SU-DHL-6 (cell line): ENCODE measurements around the gene RNU6-7.

Experiments
- H2AFZ ChIP-seq: fragments of 200-600 bp; sonication (generic); 2 replicates; pipeline ENCODE4 v1.6.1; 2014; ENCODE audit warnings: low read depth, mild to moderate bottlenecking, moderate library complexity, mixed read lengths, antibody characterized with exemption, low read length; ENCODE audit not compliant: severe bottlenecking
- H3F3A ChIP-seq: fragments of 200-600 bp; shearing (Covaris generic); 2 replicates; pipeline ENCODE4 v1.6.0; 2016; ENCODE audit warnings: antibody characterized with exemption, mild to moderate bottlenecking; ENCODE audit not compliant: insufficient read depth
- H3K27ac ChIP-seq: fragments of 200-600 bp; sonication (generic); 2 replicates; pipeline ENCODE4 v1.5.1; 2016; ENCODE audit warnings: low read depth, mild to moderate bottlenecking, low read length, moderate library complexity, mixed read lengths
- H3K27me3 ChIP-seq: fragments of 200-600 bp; sonication (generic), shearing (Covaris generic); 2 replicates; pipeline ENCODE4 v1.6.0; 2014; ENCODE audit warnings: mild to moderate bottlenecking, low read length
- H3K36me3 ChIP-seq: fragments of 200-600 bp; sonication (generic); 2 replicates; pipeline ENCODE4 v1.6.1; 2014; ENCODE audit warnings: mild to moderate bottlenecking, low read length, mixed read lengths
- H3K4me2 ChIP-seq: fragments of 300-600, 200-600 bp; shearing (Covaris generic), sonication (generic); 2 replicates; pipeline ENCODE4 v1.6.0; 2014; ENCODE audit warnings: low read length, low read depth, mild to moderate bottlenecking; ENCODE audit not compliant: poor library complexity, severe bottlenecking
- H3K4me3 ChIP-seq: fragments of 200-600 bp; sonication (generic); 2 replicates; pipeline ENCODE4 v1.5.1; 2014; ENCODE audit warnings: antibody characterized with exemption, low read length, mild to moderate bottlenecking, mixed read lengths; ENCODE audit not compliant: insufficient read depth, poor library complexity, severe bottlenecking
- H3K79me2 ChIP-seq: fragments of 200-600 bp; sonication (generic); 2 replicates; pipeline ENCODE4 v1.6.1; 2014; ENCODE audit warnings: mild to moderate bottlenecking, low read length, moderate library complexity; ENCODE audit not compliant: insufficient read depth
- H3K9ac ChIP-seq: fragments of 200-600 bp; sonication (generic); 2 replicates; pipeline ENCODE4 v1.7.0; 2014; ENCODE audit warnings: mild to moderate bottlenecking, low read length
- H3K9me2 ChIP-seq: fragments of 200-600 bp; sonication (generic); replicated peaks from 2 replicates; pipeline ENCODE4 v1.6.1; 2014; ENCODE audit warnings: low read length; ENCODE audit not compliant: insufficient read depth
- H3K9me3 ChIP-seq: fragments of 200-600 bp; sonication (generic); 2 replicates; pipeline ENCODE4 v1.6.1; 2014; ENCODE audit warnings: low read length, mixed read lengths; ENCODE audit not compliant: insufficient read depth
- H4K20me1 ChIP-seq: fragments of 200-600 bp; sonication (generic); 2 replicates; pipeline ENCODE4 v1.6.1; 2014; ENCODE audit warnings: low read depth, mild to moderate bottlenecking, antibody characterized with exemption, low read length, moderate library complexity, mixed read lengths
- CTCF ChIP-seq: fragments of 200-600 bp; sonication (generic); IDR thresholded peaks from one replicate; pipeline ENCODE4 v1.5.1; 2017; ENCODE audit warnings: antibody characterized with exemption, mild to moderate bottlenecking, low read length, moderate library complexity; ENCODE audit not compliant: insufficient read depth, poor library complexity, severe bottlenecking
- EZH2phosphoT487 ChIP-seq: fragments of 200-600 bp; sonication (generic), shearing (Covaris generic); conservative IDR thresholded peaks from 2 replicates; pipeline ENCODE4 v1.6.1; 2018; ENCODE audit warnings: mild to moderate bottlenecking, antibody characterized with exemption, low read length, moderate library complexity, mixed read lengths

RNU6-7 gene

GRCh38 chr14:32189811-32190210, 12.0 kb upstream of the RNU6-7 start:
- Histone ChIP-seq H3K36me3 (no peaks in the 10 kb centered on the region), H2AFZ (no peak overlapping the region), H3K27me3 (no peaks in the 10 kb centered on the region), H3K79me2 (no peaks in the 10 kb centered on the region), H3K27ac (no peak overlapping the region), H3K9me3 (no peaks in the 10 kb centered on the region), H3K9me2 (no peaks in the 10 kb centered on the region), H3K4me3 (no peak overlapping the region), H4K20me1 (no peaks in the 10 kb centered on the region), H3K4me2 (no peak overlapping the region), H3K9ac (no peak overlapping the region), H3F3A (no peaks in the 10 kb centered on the region)
- TF ChIP-seq EZH2phosphoT487 (no peak), CTCF (no peak)

GRCh38 chr14:32190673-32191072, 11.2 kb upstream of the RNU6-7 start:
- H3K27me3 ChIP-seq, result no peaks in the 10 kb centered on the region
- no peak overlapping the region for H3K4me3 ChIP-seq
- H3F3A ChIP-seq, result no peaks in the 10 kb centered on the region
- TF ChIP-seq CTCF, result no peak
- TF ChIP-seq EZH2phosphoT487, result no peak
- H3K27ac ChIP-seq, result no peak overlapping the region
- H2AFZ ChIP-seq, result no peak overlapping the region
- no peaks in the 10 kb centered on the region for H3K9me2 ChIP-seq
- no peaks in the 10 kb centered on the region for H3K36me3 ChIP-seq
- no peaks in the 10 kb centered on the region for H3K9me3 ChIP-seq
- H4K20me1 ChIP-seq, result no peaks in the 10 kb centered on the region
- no peak overlapping the region for H3K9ac ChIP-seq
- H3K4me2 ChIP-seq, result no peak overlapping the region
- no peaks in the 10 kb centered on the region for H3K79me2 ChIP-seq

- no peaks in the 10 kb centered on the region for H3K9me3 ChIP-seq
- no peak overlapping the region for H3K9ac ChIP-seq
- no peak overlapping the region for H2AFZ ChIP-seq
- no peaks in the 10 kb centered on the region for H3K9me2 ChIP-seq
- no peak overlapping the region for H3K4me2 ChIP-seq
- no peak overlapping the region for H3K4me3 ChIP-seq
- no peaks in the 10 kb centered on the region for H3K79me2 ChIP-seq
- no peaks in the 10 kb centered on the region for H3K36me3 ChIP-seq
- H4K20me1 ChIP-seq, result no peaks in the 10 kb centered on the region
- no peak for TF ChIP-seq CTCF
- no peak for TF ChIP-seq EZH2phosphoT487
- H3F3A ChIP-seq, result no peaks in the 10 kb centered on the region
- no peak overlapping the region for H3K27ac ChIP-seq
- no peaks in the 10 kb centered on the region for H3K27me3 ChIP-seq
These were observed 9.0 kb upstream of the RNU6-7 start for GRCh38 chr14:32192712-32193373.
